Left kidney (tissue), 2 donors: ENCODE data around the gene NPAS3. TPM values are rescaled to one million over a fixed set of nuclear protein-coding genes. Genes with fewer than 3 reads are reported as not detected.

ENCODE experiments used
- DNase-seq: peaks from one replicate; pipeline ENCODE4 v3.0.0-alpha.2; 2013
- polyA plus RNA-seq: library from polyadenylated mRNA; unstranded; fragments of 120-200 nt; gene quantifications from one replicate; pipeline ENCODE4 v1.2.1, GENCODE V29; 2013; ENCODE audit not compliant: insufficient read length

NPAS3 gene
- polyA plus RNA-seq, 1 donor = 8.7 TPM

DNA sequence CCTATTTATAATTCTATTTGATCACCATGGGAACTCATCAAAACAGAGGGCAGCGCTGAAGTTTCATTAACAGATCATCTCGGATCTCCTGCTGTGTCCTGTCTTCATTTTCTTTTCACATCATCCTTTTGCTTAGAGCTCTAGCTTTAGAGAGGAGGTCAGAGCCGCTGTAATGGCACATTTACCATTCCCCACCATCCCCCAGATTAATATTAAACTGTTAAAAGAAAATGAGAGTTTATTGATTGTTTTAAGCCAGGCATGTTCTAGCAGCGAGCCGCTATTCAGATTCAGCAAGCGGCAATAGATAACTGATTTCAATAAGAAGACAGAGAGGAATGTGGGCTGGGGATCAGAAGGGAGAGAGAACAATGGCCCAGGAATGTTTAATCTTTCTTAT is 703.4 kb downstream of the NPAS3 start:
- no peak for DNase-seq

DNA sequence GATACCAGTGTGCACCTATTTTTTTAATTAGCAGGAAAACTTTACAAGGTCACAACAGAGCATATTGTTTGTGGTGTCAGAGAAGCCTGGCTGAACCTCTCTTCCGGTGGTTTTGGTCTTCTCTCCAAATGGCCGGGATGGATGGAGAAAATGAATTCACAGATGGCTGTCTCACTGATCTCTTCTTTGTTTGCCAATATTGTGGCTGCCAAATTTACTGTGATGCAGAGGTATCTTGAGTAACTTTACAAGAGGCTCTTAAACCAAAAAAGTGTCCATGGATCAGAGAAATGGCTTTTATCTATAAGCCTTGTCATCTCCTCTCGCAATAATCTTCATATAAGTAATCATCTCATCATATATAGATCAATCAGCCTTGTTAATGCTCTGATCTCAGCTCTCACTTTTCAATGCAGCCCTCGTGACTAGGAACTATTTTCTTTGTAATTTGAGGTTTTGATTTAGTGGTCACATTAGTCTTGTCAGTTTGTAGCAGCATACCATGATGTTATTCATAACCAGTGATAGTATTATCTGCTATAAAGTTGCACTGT is 704.1 kb downstream of the NPAS3 start:
- no peak for DNase-seq

DNA sequence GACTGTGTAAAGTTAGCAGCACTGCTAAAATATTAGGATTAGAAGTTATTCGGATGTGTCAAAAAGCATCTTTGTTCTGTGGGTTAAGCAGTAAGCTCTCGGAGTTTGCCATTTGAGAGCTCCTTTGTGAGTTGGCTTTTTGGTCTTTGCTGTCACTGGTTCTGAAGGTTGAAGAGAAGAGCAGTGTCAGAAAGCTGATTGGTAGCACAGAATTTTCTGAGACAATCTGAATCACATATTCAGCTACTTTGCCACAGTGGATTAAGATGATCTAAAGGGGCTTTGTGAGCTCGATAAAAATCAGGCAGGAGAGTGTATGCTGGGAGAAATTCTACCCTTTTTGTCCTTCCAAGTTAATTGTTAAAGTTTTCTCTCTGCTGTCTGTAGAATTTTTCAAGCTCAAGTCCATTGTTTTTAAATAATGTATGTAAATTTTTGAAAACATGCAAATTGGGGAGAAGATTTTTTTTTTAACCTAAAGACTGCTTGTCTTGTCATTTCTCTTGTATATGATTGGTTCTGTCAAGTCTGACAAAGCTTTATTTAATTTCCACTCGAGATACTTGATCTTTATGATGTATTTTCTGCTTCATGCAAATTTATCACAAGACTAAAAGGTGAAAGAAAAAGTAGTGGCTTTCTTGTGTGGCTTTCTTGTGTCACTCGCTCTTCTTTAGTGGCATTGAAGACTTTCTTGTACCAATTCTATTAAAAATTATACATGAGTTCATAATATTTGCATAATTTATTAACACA is 704.9 kb downstream of the NPAS3 start:
- no peak for DNase-seq

- no peak for DNase-seq
These were observed 708.1 kb downstream of the NPAS3 start for GRCh38 chr14:33646692-33647260.

GRCh38 chr14:33647385-33647786 is 708.7 kb downstream of the NPAS3 start:
- no peak for DNase-seq

GRCh38 chr14:33650430-33650829 is 711.8 kb downstream of the NPAS3 start:
- DNase-seq = no peak

- DNase-seq = no peak
These were observed 714.1 kb downstream of the NPAS3 start for GRCh38 chr14:33652566-33653307.

- no peak for DNase-seq
These were observed 714.6 kb downstream of the NPAS3 start for GRCh38 chr14:33653308-33653695.

DNA sequence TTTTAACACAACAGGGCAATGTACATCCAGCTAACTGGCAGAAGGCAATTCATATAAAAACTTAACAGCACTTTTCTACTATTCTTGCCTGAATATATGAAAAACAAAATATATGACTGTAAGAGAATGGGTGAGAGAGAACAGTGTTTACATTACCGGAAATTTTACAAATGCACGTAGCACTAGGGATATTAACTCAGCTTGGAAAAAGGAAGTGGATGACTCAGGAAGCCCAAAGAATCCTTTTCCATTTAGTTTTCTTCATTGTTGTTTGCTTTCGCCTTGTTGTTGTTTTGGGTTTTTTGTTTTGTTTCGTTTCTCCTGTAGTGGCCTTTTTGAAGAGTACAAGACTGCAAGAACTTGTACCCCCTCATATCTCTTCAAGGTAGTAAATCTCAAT is 716.7 kb downstream of the NPAS3 start:
- no peak for DNase-seq

GRCh38 chr14:33657476-33657875 is 718.8 kb downstream of the NPAS3 start:
- DNase-seq = no peak

GRCh38 chr14:33660248-33660647 is 721.6 kb downstream of the NPAS3 start:
- DNase-seq = no peak

- DNase-seq = no peak
These were observed 722.4 kb downstream of the NPAS3 start for GRCh38 chr14:33661101-33661500.

DNA sequence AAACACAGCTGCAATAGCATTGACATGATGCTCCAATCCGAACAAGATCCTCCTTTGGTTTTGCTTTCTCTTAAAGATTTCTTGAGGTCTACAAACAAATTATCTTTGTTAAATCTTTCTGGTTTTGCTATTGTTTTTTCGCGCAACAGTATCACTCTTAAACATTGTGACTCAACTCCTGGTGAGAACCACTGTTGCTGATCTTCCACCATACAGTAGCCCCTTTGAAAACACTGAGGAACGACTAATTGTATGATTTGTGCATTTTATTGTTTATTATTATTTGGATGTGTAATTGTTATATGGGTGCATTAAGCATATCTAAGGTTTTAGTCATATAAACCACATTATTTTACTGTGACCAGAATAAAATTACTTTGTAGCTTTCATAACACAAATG is 729.4 kb downstream of the NPAS3 start:
- DNase-seq = no peak

GRCh38 chr14:33669111-33669510 is 730.4 kb downstream of the NPAS3 start:
- no peak for DNase-seq

- DNase-seq = no peak
These were observed 731.6 kb downstream of the NPAS3 start for GRCh38 chr14:33670235-33670634.

DNA sequence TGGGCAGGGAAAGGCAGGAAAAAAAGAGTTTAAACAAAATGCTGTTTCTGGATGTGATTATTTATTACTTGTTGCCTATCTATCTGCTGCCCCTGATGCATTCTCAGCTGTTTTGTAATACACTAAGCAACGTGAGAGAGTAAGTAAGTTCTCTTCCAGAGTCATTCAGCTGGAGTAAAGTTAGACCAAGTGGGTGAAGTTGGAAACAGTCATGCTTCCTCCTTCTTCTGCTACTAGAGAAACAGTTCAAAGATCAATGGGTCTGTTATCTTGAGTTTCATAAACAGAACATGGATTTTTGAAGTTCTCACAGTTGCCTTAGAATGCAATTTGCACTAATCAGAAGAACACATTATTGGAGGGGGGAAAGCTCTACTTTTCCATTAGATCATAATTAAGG is 732.9 kb downstream of the NPAS3 start:
- no peak for DNase-seq

DNA sequence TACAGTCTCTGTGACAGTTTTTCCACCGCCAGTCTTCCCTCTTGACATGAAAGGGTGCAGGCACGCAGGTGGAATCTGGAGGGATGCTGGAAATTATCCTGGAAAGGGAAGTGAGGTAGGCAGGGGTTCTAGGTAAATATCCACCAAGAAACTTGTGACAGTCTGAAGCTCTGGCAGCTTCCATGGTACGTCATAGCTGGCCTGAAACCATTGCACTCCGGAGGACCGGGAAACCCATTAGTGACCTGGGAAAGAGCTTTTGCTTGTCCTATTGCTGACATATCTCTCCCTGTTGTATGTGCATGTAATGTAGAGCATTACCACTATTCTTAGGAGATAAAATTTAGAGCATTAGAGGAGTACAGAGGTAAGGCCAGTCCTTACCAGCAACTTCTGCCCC is 736.2 kb downstream of the NPAS3 start:
- DNase-seq = no peak

GRCh38 chr14:33675415-33676130 is 736.9 kb downstream of the NPAS3 start:
- DNase-seq = no peak

- peak; percentile 17 for DNase-seq
These were observed 737.5 kb downstream of the NPAS3 start for GRCh38 chr14:33676135-33676566.

DNA sequence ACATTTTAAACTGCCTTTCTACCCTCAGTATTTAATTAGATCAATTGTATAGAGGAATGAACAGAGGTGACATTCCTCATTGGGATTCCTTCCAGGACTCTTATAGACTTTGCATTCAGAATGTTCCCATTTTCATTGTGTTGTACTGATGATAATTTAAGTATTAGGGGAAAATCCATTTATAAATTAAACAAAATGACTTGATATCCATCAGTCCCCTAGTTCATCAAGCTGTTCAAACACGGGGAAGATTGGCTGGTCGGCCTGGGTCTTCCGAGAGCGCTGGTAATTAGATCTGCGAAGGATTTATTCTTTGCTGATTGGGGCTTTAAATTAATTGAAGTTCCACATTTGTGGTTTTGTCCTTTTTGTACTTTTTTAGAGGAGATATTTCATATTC is 738.2 kb downstream of the NPAS3 start:
- DNase-seq = no peak

GRCh38 chr14:33678005-33678404 is 739.3 kb downstream of the NPAS3 start:
- no peak for DNase-seq

- DNase-seq = no peak
These were observed 740.3 kb downstream of the NPAS3 start for GRCh38 chr14:33679025-33679424.
